Right atrium auricular region (tissue), 2 donors: Measurements from ENCODE around the gene TRPC4. TPM values are rescaled to one million over a fixed set of nuclear protein-coding genes. Genes with fewer than 3 reads are reported as not detected.

Experiments used
- DNase-seq: peaks from one replicate; pipeline ENCODE4 v3.0.0-alpha.2; 2019; ENCODE audit warnings: low spot score
- H3K27ac ChIP-seq, 2 donors: fragments of 200-600 bp; sonication (generic); 1 replicate in 1 of 2; 2 replicates in 1 of 2; pipeline ENCODE4 v1.5.1; 2016 to 2019
- H3K27me3 ChIP-seq, 2 donors: fragments of 200-600 bp; sonication (generic); one replicate each; pipeline versions ENCODE4 v1.5.1 to v1.6.0; 2017 to 2019
- H3K36me3 ChIP-seq: fragments of 200-600 bp; sonication (generic); one replicate; pipeline ENCODE4 v1.5.1; 2016
- H3K4me1 ChIP-seq, 2 donors: fragments of 200-600 bp; sonication (generic); one replicate each; pipeline versions ENCODE4 v1.5.1 to v1.6.0; 2017 to 2019
- H3K4me3 ChIP-seq, 2 donors: fragments of 200-600 bp; sonication (generic); 1 replicate in 1 of 2; 2 replicates in 1 of 2; pipeline ENCODE4 v1.5.1; 2017 to 2019; ENCODE audit warnings: mild to moderate bottlenecking in 1 of 2, moderate library complexity in 1 of 2
- H3K9me3 ChIP-seq, 2 donors: fragments of 200-600 bp; sonication (generic); one replicate each; pipeline ENCODE4 v1.5.1; 2019
- CTCF ChIP-seq, 2 donors: fragments of 200-600 bp; sonication (generic); IDR thresholded peaks; one replicate each; pipeline ENCODE4 v1.5.1; 2019; ENCODE audit warnings: antibody characterized with exemption in 2 of 2
- total RNA-seq, 2 donors: library from RNA; depleted of rRNA; stranded (reverse); fragments of >200 nt; gene quantifications; one replicate each; pipeline ENCODE4 v1.1.0, GENCODE V29; 2016

Gene TRPC4
- total RNA-seq, 2 donors from 2014 or later = 0.48 to 1.7 TPM

DNA sequence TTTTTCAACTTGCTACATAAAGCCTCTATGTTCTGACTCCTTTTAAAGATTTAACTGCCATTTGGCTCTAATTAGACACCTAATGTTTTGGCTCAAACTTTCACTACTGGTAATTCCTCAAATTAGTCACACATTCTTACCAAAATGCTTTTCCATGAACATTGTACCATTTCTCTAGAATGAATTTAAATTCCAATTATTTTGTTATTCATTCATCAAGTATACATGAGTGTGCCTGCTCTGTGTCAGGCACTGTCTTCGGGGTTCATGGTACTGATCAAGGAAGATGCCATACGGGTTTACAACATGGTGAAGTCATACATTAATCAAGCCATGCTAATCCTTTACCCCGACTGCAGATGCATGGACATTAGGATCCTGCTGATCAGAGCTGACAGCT lies 201.9 kb downstream of the TRPC4 start:
- no peaks in the 10 kb centered on the region for H3K27me3 ChIP-seq
- no peak overlapping the region for H3K4me3 ChIP-seq
- H3K4me1 ChIP-seq = no peaks in the 10 kb centered on the region
- no peak for DNase-seq
- no peaks in the 10 kb centered on the region for H3K36me3 ChIP-seq
- TF ChIP-seq CTCF (IDR thresholded peaks at IDR 0.05) = no peak
- H3K27ac ChIP-seq = no peak overlapping the region
- H3K9me3 ChIP-seq = no peaks in the 10 kb centered on the region

DNA sequence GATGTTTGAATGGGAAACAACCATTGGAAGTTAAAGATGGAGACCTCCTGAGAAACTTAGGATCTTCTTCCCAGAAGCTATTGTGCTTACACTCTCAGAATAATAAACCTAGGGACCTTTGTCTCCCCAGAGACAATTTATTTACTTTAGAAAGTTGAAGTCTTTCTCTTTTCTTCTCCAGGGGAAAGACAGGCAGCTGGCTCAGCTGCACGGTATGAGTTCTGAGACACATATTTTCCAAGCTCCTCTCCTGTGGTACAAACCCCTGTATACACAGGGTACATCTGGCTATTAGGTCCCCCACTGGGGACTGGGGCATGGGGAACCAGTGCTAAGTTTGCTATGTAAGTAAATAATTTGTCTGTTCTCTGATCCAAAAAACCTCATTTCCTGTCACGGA lies 203.5 kb downstream of the TRPC4 start:
- Histone ChIP-seq H3K27ac (no peak overlapping the region), H3K4me1 (no peaks in the 10 kb centered on the region), H3K4me3 (no peak overlapping the region), H3K36me3 (no peaks in the 10 kb centered on the region), H3K27me3 (no peaks in the 10 kb centered on the region), H3K9me3 (no peaks in the 10 kb centered on the region)
- TF ChIP-seq CTCF (IDR thresholded peaks at IDR 0.05) = no peak
- DNase-seq = no peak

GRCh38 chr13:37665420-37665819 lies 204.2 kb downstream of the TRPC4 start:
- Histone ChIP-seq H3K4me3 (no peak overlapping the region), H3K27me3 (no peaks in the 10 kb centered on the region), H3K36me3 (no peaks in the 10 kb centered on the region), H3K9me3 (no peaks in the 10 kb centered on the region), H3K4me1 (no peaks in the 10 kb centered on the region), H3K27ac (no peak overlapping the region)
- DNase-seq = no peak
- no peak for TF ChIP-seq CTCF (IDR thresholded peaks at IDR 0.05)

DNA sequence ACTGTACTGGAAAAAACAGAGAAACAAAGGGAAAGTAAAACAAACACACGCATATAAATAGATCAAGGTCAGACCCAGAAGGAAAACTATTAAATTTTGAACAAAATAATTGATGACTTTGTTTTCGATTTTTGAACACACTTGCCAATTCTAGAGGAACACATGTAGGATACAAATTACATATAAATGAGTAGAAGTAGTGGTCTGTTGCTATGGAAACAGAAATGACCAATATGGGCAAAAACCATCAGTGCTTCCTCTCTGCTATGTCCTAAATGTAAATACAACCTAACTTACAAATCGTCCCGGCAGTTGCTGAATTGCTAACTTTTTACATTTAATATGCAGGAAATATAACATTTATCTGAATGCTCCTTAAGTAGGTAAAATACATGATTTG lies 205.8 kb downstream of the TRPC4 start:
- no peak for TF ChIP-seq CTCF (IDR thresholded peaks at IDR 0.05)
- no peak for DNase-seq
- H3K9me3 ChIP-seq = no peaks in the 10 kb centered on the region
- H3K27me3 ChIP-seq = no peaks in the 10 kb centered on the region
- no peaks in the 10 kb centered on the region for H3K36me3 ChIP-seq
- H3K4me3 ChIP-seq = no peak overlapping the region
- H3K27ac ChIP-seq = no peak overlapping the region
- no peaks in the 10 kb centered on the region for H3K4me1 ChIP-seq

DNA sequence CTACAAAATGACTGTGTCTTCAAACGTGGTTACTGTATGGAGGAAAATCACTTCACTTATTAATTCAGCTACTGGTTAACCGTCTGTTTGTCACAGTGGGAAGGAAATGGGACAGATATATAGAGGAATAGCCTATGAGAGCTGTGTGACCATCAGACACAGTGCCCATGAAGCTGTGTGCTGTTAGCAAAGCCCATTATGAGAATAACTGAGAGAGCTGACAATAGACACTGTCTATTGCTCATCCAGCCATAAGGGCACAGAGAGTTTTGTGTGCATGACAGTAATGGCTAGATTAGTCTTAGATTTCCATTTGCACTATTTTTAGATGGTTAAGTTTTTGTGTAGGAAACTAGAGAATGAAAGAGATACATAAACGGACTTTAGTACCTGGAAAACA lies 206.9 kb downstream of the TRPC4 start:
- Histone ChIP-seq H3K36me3 (no peaks in the 10 kb centered on the region), H3K4me3 (no peak overlapping the region), H3K27me3 (no peaks in the 10 kb centered on the region), H3K4me1 (no peaks in the 10 kb centered on the region), H3K9me3 (no peaks in the 10 kb centered on the region), H3K27ac (no peak overlapping the region)
- TF ChIP-seq CTCF (IDR thresholded peaks at IDR 0.05) = no peak
- DNase-seq = no peak

DNA sequence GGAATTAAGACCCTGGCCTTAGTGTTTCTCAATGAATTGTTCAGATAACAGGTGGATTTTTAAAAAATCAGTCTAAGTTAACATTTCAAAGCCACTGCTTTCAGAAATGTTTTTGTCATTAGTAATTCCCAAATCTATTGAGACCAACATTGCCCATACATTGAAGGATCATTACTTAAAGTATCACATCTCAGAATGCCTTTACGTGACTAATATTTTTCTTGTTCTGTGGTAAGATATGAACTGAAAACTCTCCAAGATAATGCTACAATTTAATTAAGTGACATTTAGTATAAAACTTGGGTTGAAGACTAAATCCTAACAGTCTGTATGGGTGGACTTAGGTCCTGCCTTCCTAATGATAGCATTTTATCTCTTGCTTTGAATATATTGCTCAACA lies 211.6 kb downstream of the TRPC4 start:
- H3K27me3 ChIP-seq = no peaks in the 10 kb centered on the region
- DNase-seq = no peak
- H3K4me1 ChIP-seq = no peaks in the 10 kb centered on the region
- H3K4me3 ChIP-seq = no peak overlapping the region
- no peaks in the 10 kb centered on the region for H3K36me3 ChIP-seq
- TF ChIP-seq CTCF (IDR thresholded peaks at IDR 0.05) = no peak
- no peaks in the 10 kb centered on the region for H3K9me3 ChIP-seq
- no peak overlapping the region for H3K27ac ChIP-seq
